GM19351 (cell line): ENCODE results near the gene SLIT2.

ENCODE experiments used
- ATAC-seq: cut with Tn5 transposase; IDR thresholded peaks from one replicate; pipeline ENCODE4 v1.9.1; 2021; ENCODE audit warnings: mild to moderate bottlenecking, moderate library complexity; ENCODE audit not compliant: unreplicated experiment

Gene SLIT2

GRCh38 chr4:20262221-20262620 is 10.5 kb downstream of the SLIT2 start:
- no peak for ATAC-seq

- ATAC-seq, result no peak
These were observed 13.0 kb downstream of the SLIT2 start for GRCh38 chr4:20264688-20265087.

- ATAC-seq, result no peak
These were observed 14.0 kb downstream of the SLIT2 start for GRCh38 chr4:20265726-20266125.

- ATAC-seq, result no peak
These were observed 14.7 kb downstream of the SLIT2 start for GRCh38 chr4:20266215-20267082.

GRCh38 chr4:20268028-20268427 is 16.3 kb downstream of the SLIT2 start:
- no peak for ATAC-seq

DNA sequence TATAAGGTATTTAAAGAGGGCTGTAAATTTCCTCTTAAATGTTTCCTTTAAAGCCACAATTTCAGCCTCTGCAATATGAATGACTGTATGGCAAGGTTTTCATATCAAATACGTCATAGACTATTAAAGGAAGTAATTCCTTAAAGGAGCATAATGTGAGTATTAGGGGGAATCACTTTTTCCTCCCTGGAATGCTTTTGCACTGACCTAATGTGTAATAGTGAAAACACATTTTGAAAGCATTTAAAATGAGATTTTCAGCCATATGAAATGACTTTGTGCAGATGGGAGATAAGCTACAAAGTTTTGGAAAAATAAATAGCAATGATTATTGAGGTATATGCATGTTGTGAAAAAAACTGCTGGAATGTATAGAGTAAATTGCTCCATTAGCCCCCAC is 17.6 kb downstream of the SLIT2 start:
- ATAC-seq, result no peak

GRCh38 chr4:20271950-20272349 is 20.2 kb downstream of the SLIT2 start:
- ATAC-seq, result no peak

DNA sequence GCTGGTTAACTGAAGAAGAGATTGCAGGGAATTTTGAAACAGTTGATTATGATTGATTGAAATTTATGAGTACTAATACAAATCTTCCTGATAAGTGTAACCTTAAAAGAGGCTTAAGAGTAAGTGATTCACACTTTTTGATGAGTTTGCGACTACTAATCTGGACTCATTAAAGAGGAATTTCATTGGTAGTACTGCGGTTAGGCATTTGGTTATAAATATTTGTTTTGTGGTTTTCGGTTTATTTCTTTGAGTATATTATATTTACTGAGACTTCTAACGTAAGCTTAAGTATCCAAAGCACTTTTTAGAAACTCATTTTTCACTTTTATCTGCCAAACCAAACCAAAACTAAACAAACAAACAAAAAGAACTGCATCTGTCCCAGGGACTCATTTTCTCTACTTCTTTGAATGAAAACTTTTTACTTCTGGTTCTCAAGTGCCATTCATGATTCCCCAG is 20.7 kb downstream of the SLIT2 start:
- no peak for ATAC-seq

- ATAC-seq, result no peak
These were observed 22.1 kb downstream of the SLIT2 start for GRCh38 chr4:20273793-20274192.

GRCh38 chr4:20276848-20277247 is 25.1 kb downstream of the SLIT2 start:
- ATAC-seq, result no peak

DNA sequence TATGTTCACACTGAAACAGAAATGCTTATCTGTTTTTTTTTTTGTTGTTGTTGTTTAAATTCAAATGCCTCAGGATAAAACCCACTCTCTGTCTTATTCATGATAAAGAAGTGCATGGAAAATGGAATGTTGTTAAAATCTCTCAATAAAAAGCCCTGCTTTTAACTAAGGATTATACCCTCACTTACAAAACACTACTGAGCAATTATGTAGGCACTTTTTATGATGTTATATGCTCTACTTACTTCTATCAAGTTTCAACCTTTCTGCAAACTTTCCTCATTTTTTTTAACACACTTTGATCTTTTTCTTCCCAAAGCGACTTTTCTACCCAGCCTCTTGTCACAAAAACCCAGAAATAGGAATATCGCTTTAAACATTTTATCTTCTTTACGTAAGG is 26.5 kb downstream of the SLIT2 start:
- no peak for ATAC-seq

DNA sequence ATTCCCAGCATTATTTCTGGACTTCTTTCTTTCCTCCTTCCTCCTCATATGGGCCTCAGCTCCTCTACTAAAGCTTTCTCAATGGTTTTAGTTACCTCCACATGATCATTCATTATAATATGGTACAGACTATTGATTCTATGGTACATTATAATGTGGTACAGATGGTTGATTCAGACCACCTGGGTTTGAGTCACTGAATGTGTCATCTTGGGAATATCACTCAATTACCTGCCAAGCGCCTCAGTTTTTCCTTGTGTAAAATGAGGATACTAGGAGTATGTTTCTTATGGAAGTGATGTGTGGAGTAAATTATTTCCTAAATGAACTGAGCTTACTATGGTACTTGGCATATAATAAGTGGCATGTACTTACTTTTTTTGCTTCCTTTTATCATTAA is 27.7 kb downstream of the SLIT2 start:
- ATAC-seq, result no peak

- ATAC-seq, result no peak
These were observed 29.7 kb downstream of the SLIT2 start for GRCh38 chr4:20281453-20281852.

GRCh38 chr4:20283039-20283438 is 31.3 kb downstream of the SLIT2 start:
- no peak for ATAC-seq

DNA sequence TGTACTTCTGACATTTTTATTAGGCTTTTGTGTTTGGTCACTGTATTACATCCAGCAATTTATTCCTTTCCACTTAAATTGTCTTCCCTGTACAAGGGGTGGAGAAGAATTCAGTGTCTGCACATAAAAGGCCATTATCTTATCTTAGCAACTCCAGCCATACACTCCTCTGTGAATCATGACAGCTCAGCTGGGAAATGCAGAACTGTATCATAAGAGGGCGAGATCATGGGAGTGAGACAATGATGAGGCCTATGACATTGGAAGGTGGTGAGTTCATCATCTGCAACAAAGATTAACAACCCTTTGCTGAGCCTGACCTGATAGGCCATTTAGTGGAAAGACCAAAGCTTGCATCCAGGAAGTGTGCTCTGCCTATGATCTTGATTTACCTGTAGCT is 33.3 kb downstream of the SLIT2 start:
- ATAC-seq, result no peak

GRCh38 chr4:20287246-20287645 is 35.5 kb downstream of the SLIT2 start:
- no peak for ATAC-seq

GRCh38 chr4:20288047-20288650 is 36.4 kb downstream of the SLIT2 start:
- ATAC-seq, result no peak

DNA sequence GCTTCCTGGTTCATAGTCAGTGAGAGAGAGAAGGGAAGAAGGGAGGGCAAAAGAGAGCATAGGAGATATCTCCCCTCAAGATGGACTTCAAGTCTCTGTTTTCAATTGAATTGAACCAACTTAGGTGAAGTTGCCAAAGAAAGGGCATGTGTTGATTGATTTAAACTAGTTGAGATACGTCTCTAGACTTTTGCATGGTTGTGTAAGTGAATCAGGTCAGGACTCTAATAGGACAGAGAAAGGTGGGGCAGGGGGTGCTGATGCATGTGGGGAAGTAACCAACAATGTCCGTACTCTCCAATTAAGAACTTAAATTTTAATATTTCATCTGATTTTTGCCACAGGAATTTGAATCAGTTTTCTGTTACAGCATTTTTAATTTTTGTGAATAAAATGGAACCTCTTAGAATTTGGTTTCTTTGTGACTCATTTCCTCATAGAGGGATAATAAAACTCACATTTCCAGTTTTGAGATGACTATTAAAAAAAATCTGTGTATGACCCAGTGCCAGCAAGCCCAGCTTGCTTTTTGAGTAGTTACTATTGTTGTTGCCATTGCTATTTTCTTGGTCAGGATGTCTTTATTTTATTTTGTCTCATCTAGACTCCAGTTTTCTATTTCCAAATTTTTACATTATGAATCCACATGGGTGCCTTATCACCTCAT is 37.3 kb downstream of the SLIT2 start:
- ATAC-seq, result no peak

DNA sequence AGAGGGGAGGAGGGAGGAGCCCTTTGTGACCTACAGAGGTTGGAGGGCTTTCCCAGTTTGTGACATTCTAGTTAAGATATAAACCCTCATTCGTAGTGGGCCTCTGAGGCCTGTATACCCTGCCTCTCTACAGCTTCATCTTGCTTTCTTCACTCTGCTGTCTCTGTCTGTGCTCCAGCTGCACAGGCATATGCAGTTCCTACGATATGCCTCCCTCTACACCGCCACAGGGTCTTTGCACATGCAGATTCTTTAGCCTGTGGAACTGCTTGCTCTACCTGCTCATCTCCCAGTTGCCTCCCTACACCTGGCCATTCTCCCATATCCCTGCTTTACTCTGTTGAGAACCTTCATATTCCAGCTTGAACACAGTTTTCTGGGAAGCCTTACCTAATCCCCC is 38.1 kb downstream of the SLIT2 start:
- no peak for ATAC-seq

- ATAC-seq, result no peak
These were observed 41.0 kb downstream of the SLIT2 start for GRCh38 chr4:20292739-20293138.

DNA sequence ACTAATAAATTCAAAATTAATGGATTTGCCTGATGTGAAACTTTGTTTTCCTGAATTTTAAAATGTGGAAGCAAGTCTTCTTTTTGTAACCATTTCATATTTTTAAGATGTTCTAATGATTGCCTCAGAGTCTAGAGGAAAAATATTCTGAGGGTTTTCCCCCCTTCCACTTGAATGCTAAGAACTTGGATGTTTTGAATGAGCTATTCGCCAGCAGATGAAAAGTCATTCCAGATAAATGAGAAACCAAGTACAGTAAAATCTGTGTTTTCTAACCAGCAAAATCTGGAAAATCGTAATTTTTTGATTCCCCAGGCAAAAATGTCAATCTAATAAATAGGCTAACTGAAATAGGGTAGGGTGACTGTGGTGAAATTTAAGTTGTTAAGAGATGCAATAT is 45.6 kb downstream of the SLIT2 start:
- ATAC-seq, result no peak

- ATAC-seq, result no peak
These were observed 46.1 kb downstream of the SLIT2 start for GRCh38 chr4:20297783-20298182.
